NT2/D1 (cell line): ENCODE data around the gene DIAPH1.

Experiments used
- DNase-seq: peaks from one replicate; pipeline ENCODE4 v3.0.0-alpha.2; 2011; ENCODE audit warnings: low read depth, low spot score
- H3K27me3 ChIP-seq: 2 replicates; pipeline ENCODE4 v1.6.0; 2011; ENCODE audit warnings: mild to moderate bottlenecking; ENCODE audit not compliant: insufficient read length, insufficient read depth
- H3K36me3 ChIP-seq: 2 replicates; pipeline ENCODE4 v1.6.1; 2011; ENCODE audit warnings: mild to moderate bottlenecking, low read length, mixed read lengths; ENCODE audit not compliant: insufficient read depth, insufficient read length
- H3K4me1 ChIP-seq: 2 replicates; pipeline ENCODE4 v1.5.1; 2011; ENCODE audit not compliant: insufficient read depth, insufficient read length
- H3K4me3 ChIP-seq: 2 replicates; pipeline ENCODE4 v1.5.1; 2011; ENCODE audit warnings: low read depth; ENCODE audit not compliant: insufficient read length
- H3K9ac ChIP-seq: 2 replicates; pipeline ENCODE4 v1.6.0; 2011; ENCODE audit warnings: low read depth; ENCODE audit not compliant: insufficient read length
- H3K9me3 ChIP-seq: 2 replicates; pipeline ENCODE4 v1.5.1; 2011; ENCODE audit warnings: mild to moderate bottlenecking, low read length; ENCODE audit not compliant: insufficient read depth
- SUZ12 ChIP-seq: IDR thresholded peaks from 2 replicates; pipeline ENCODE4 v1.6.1; 2011; ENCODE audit not compliant: insufficient read length, insufficient read depth; ENCODE audit errors: extremely low read depth
- YY1 ChIP-seq: IDR thresholded peaks from 2 replicates; pipeline ENCODE4 v1.6.1; 2011; ENCODE audit not compliant: insufficient read length, insufficient read depth
- ZNF274 ChIP-seq: IDR thresholded peaks from 2 replicates; pipeline ENCODE4 v1.6.1; 2011; ENCODE audit warnings: mild to moderate bottlenecking, low read depth, low read length

DIAPH1 gene

GRCh38 chr5:141515946-141516671 is 102.7 kb downstream of the DIAPH1 start:
- H3K4me1 ChIP-seq = peaks cover 6% of the 10 kb centered on the region
- no peak overlapping the region for H3K9ac ChIP-seq
- H3K9me3 ChIP-seq = no peaks in the 10 kb centered on the region
- TF ChIP-seq ZNF274 = no peak
- TF ChIP-seq YY1 = no peak
- no peak for TF ChIP-seq SUZ12
- H3K36me3 ChIP-seq = peaks cover 62% of the 10 kb centered on the region
- DNase-seq = no peak
- H3K4me3 ChIP-seq = no peak overlapping the region
- H3K27me3 ChIP-seq = no peaks in the 10 kb centered on the region

- no peak overlapping the region for H3K9ac ChIP-seq
- H3K36me3 ChIP-seq = peaks cover 60% of the 10 kb centered on the region
- peaks cover 6% of the 10 kb centered on the region for H3K4me1 ChIP-seq
Measured at GRCh38 chr5:141515141-141515540, 103.7 kb downstream of the DIAPH1 start.

GRCh38 chr5:141514330-141515133 is 104.3 kb downstream of the DIAPH1 start:
- no peaks in the 10 kb centered on the region for H3K9me3 ChIP-seq
- DNase-seq = no peak
- peak overlapping the region; percentile 60 for H3K4me3 ChIP-seq
- TF ChIP-seq SUZ12 = no peak
- TF ChIP-seq ZNF274 = no peak
- no peak for TF ChIP-seq YY1
- H3K4me1 ChIP-seq = peaks cover 6% of the 10 kb centered on the region
- H3K9ac ChIP-seq = peak overlapping the region; percentile 74
- H3K36me3 ChIP-seq = peaks cover 54% of the 10 kb centered on the region
- H3K27me3 ChIP-seq = no peaks in the 10 kb centered on the region

More at GRCh38 chr5:141515141-141515540, 103.7 kb downstream of the DIAPH1 start:
- Histone ChIP-seq H3K4me3 (no peak overlapping the region), H3K27me3 (no peaks in the 10 kb centered on the region), H3K9me3 (no peaks in the 10 kb centered on the region)
- no peak for DNase-seq
- TF ChIP-seq YY1 = no peak
- no peak for TF ChIP-seq ZNF274
- TF ChIP-seq SUZ12 = no peak

GRCh38 chr5:141513627-141514329 is 105.0 kb downstream of the DIAPH1 start:
- H3K36me3 ChIP-seq = peaks cover 46% of the 10 kb centered on the region
- DNase-seq = no peak
- peak overlapping the region; percentile 60 for H3K4me3 ChIP-seq
- TF ChIP-seq SUZ12 = no peak
- no peak for TF ChIP-seq ZNF274
- TF ChIP-seq YY1 = no peak
- H3K9me3 ChIP-seq = no peaks in the 10 kb centered on the region
- no peaks in the 10 kb centered on the region for H3K27me3 ChIP-seq
- peak overlapping the region; percentile 74 for H3K9ac ChIP-seq
- H3K4me1 ChIP-seq = peaks cover 10% of the 10 kb centered on the region

- no peak for TF ChIP-seq YY1
- TF ChIP-seq SUZ12 = no peak
- no peak for TF ChIP-seq ZNF274
Measured at GRCh38 chr5:141512911-141513626, 105.7 kb downstream of the DIAPH1 start.

GRCh38 chr5:141512390-141512910 is 106.3 kb downstream of the DIAPH1 start:
- DNase-seq = peak; percentile 74
- no peak for TF ChIP-seq SUZ12
- TF ChIP-seq ZNF274 = no peak
- TF ChIP-seq YY1 = no peak
- peak overlapping the region; percentile 60 for H3K4me3 ChIP-seq
- H3K9me3 ChIP-seq = no peaks in the 10 kb centered on the region
- no peaks in the 10 kb centered on the region for H3K27me3 ChIP-seq
- peaks cover 16% of the 10 kb centered on the region for H3K4me1 ChIP-seq
- peaks cover 34% of the 10 kb centered on the region for H3K36me3 ChIP-seq
- peak overlapping the region; percentile 74 for H3K9ac ChIP-seq

More at GRCh38 chr5:141512911-141513626, 105.7 kb downstream of the DIAPH1 start:
- H3K9ac ChIP-seq = peak overlapping the region; percentile 74
- H3K9me3 ChIP-seq = no peaks in the 10 kb centered on the region
- peak overlapping the region; percentile 60 for H3K4me3 ChIP-seq
- peaks cover 40% of the 10 kb centered on the region for H3K36me3 ChIP-seq
- peaks cover 13% of the 10 kb centered on the region for H3K4me1 ChIP-seq
- no peaks in the 10 kb centered on the region for H3K27me3 ChIP-seq
- DNase-seq = no peak
